ENCODE measurements around the gene RBP5. TPM values are rescaled to one million over a fixed set of nuclear protein-coding genes. Genes with fewer than 3 reads are reported as not detected.

Gene RBP5
- total and polyA plus RNA-seq, 2 donors (not counting 1 experiment from before 2014, with no cell fraction given) = 1.1 TPM; not detected in 1

GRCh38 chr12:7073946-7074345, 54.7 kb downstream of the RBP5 start:
- H3K27me3 ChIP-seq (replicated peaks in 1 of 4; ENCODE audit: control extremely low read depth in 1 of 4, control insufficient read depth in 3 of 4, insufficient read depth in 4 of 4, low read length in 3 of 4) = no peaks in the 10 kb centered on the region
- Mint-ChIP-seq H3K27me3 (peaks cover 34% of the 10 kb centered on the region), H3K4me1 (no peaks in the 10 kb centered on the region), H3K9me3 (ENCODE audit: insufficient read depth) (no peaks in the 10 kb centered on the region), H3K4me3 (no peak overlapping the region), H3K27ac (no peak overlapping the region)
- ATAC-seq (ENCODE audit: low read depth) (no peak), DNase-seq (no peak)
- no peaks in the 10 kb centered on the region for H3K79me2 ChIP-seq (ENCODE audit: control insufficient read depth, insufficient read depth, low read length)
- H3K4me1 ChIP-seq (ENCODE audit: control insufficient read depth in 2 of 2, insufficient read depth in 2 of 2, low read length in 2 of 2) = no peaks in the 10 kb centered on the region
- no peak overlapping the region for H2AFZ ChIP-seq (ENCODE audit: insufficient read depth, low read depth, low read length, poor library complexity, severe bottlenecking)
- H3K4me3 ChIP-seq (ENCODE audit: control extremely low read depth in 1 of 5, extremely low read depth in 1 of 5, insufficient read depth in 1 of 5, low read depth in 2 of 5, low read length in 4 of 5) = no peak overlapping the region
- H3K36me3 ChIP-seq (replicated peaks in 1 of 2; ENCODE audit: control extremely low read depth in 1 of 2, control insufficient read depth in 1 of 2, extremely low read depth in 1 of 2, insufficient read depth in 2 of 2, low read length in 1 of 2) = no peaks in the 10 kb centered on the region
- no peak overlapping the region for H3K4me2 ChIP-seq (replicated peaks; ENCODE audit: low read depth, low read length, poor library complexity, severe bottlenecking)
- no CpG with 5 or more reads among the region's 1 CpG for WGBS (ENCODE audit: insufficient coverage)
- TF ChIP-seq EZH2 (IDR thresholded peaks at IDR 0.05; ENCODE audit: borderline replicate concordance, insufficient read depth, low read depth, low read length, poor library complexity, severe bottlenecking) (no peak), CTCF (IDR thresholded peaks at IDR 0.05) (no peak)
- H3K9me3 ChIP-seq (ENCODE audit: control extremely low read depth in 1 of 3, control insufficient read depth in 2 of 3, insufficient read depth in 1 of 3, low read length in 2 of 3) = no peaks in the 10 kb centered on the region
- intact Hi-C loops (cut with micrococcal nuclease) = no loop called here
- CTCF ChIA-PET = no interaction called here
- no peak overlapping the region for H3K27ac ChIP-seq (ENCODE audit: low read length in 2 of 2)
- no peak overlapping the region for H3K9ac ChIP-seq (ENCODE audit: low read length)
- POLR2A ChIA-PET = no interaction called here
- H4K20me1 ChIP-seq (ENCODE audit: control insufficient read depth, insufficient read depth, low read length, poor library complexity, severe bottlenecking) = no peaks in the 10 kb centered on the region

Small RNAs within 50 kb of the gene (small RNA-seq; reads per million reads assigned to genes)
- not detected for gene RNU6-485P (ENCODE audit: insufficient read length, low read depth, low replicate concordance)

Other genes starting within 250 kb of the RBP5 start
- gene LRRC23, start 224.1 kb downstream of the RBP5 start, total RNA-seq = 14.4 and 15.5 TPM in 2 replicates
- 5.3 and 7.0 TPM in 2 replicates for gene LRRC23, start 224.1 kb downstream of the RBP5 start, polyA plus RNA-seq
- 55.3 and 59.7 TPM in 2 replicates for gene ENO2, start 214.3 kb downstream of the RBP5 start, total RNA-seq
- gene ENO2, start 214.3 kb downstream of the RBP5 start, polyA plus RNA-seq = 32.9 and 42.5 TPM in 2 replicates
- gene ATN1, start 200.9 kb downstream of the RBP5 start, total RNA-seq = 49.5 and 50.8 TPM in 2 replicates
- 21.0 and 22.2 TPM in 2 replicates for gene ATN1, start 200.9 kb downstream of the RBP5 start, polyA plus RNA-seq
- gene RNU7-1, start 185.1 kb downstream of the RBP5 start, total RNA-seq = not detected in 2 replicates
- not detected in 2 replicates for gene RNU7-1, start 185.1 kb downstream of the RBP5 start, polyA plus RNA-seq
- gene C12orf57, start 184.9 kb downstream of the RBP5 start, total RNA-seq = 90.9 and 95.0 TPM in 2 replicates
- 430 and 460 TPM in 2 replicates for gene C12orf57, start 184.9 kb downstream of the RBP5 start, polyA plus RNA-seq
- 311 and 312 TPM in 2 replicates for gene PTPN6, start 177.5 kb downstream of the RBP5 start, total RNA-seq
- 674 and 874 TPM in 2 replicates for gene PTPN6, start 177.5 kb downstream of the RBP5 start, polyA plus RNA-seq
- gene PHB2, start 158.2 kb downstream of the RBP5 start, total RNA-seq = 158 and 171 TPM in 2 replicates
- 199 and 269 TPM in 2 replicates for gene PHB2, start 158.2 kb downstream of the RBP5 start, polyA plus RNA-seq
- 65.1 and 67.0 TPM in 2 replicates for gene EMG1, start 158.0 kb downstream of the RBP5 start, total RNA-seq
- gene EMG1, start 158.0 kb downstream of the RBP5 start, polyA plus RNA-seq = 16.5 and 25.5 TPM in 2 replicates
- gene LPCAT3, start 110.4 kb downstream of the RBP5 start, total RNA-seq = 26.2 and 26.3 TPM in 2 replicates
- 14.7 and 17.6 TPM in 2 replicates for gene LPCAT3, start 110.4 kb downstream of the RBP5 start, polyA plus RNA-seq
- 0.64 and 0.78 TPM in 2 replicates for gene C1S, start 68.2 kb downstream of the RBP5 start, total RNA-seq
- 0.21 and 2.3 TPM in 2 replicates for gene C1S, start 68.2 kb downstream of the RBP5 start, polyA plus RNA-seq
- gene C1R, start 36.4 kb downstream of the RBP5 start, total RNA-seq = 1.2 and 2.0 TPM in 2 replicates
- 1.5 and 3.1 TPM in 2 replicates for gene C1R, start 36.4 kb downstream of the RBP5 start, polyA plus RNA-seq
- 24.9 and 28.9 TPM in 2 replicates for gene C1RL, start 19.7 kb downstream of the RBP5 start, total RNA-seq
- gene C1RL, start 19.7 kb downstream of the RBP5 start, polyA plus RNA-seq = 13.5 and 14.3 TPM in 2 replicates
- gene CLSTN3, start 1.5 kb upstream of the RBP5 start, total RNA-seq = 36.5 and 41.2 TPM in 2 replicates
- 23.1 and 31.7 TPM in 2 replicates for gene CLSTN3, start 1.5 kb upstream of the RBP5 start, polyA plus RNA-seq
- 32.5 and 35.0 TPM in 2 replicates for gene PEX5, start 60.8 kb upstream of the RBP5 start, total RNA-seq
- gene PEX5, start 60.8 kb upstream of the RBP5 start, polyA plus RNA-seq = 11.4 and 14.7 TPM in 2 replicates
- gene ACSM4, start 175.2 kb upstream of the RBP5 start, total RNA-seq = not detected in 2 replicates
- not detected in 2 replicates for gene ACSM4, start 175.2 kb upstream of the RBP5 start, polyA plus RNA-seq